Activated B cell treated with CpG ODN at 0.5 μM for 24 hours (primary cell): ENCODE measurements around the gene SORCS1. TPM values are rescaled to one million over a fixed set of nuclear protein-coding genes. Genes with fewer than 3 reads are reported as not detected.

Experiments
- ATAC-seq: fragments of 200-7000 bp; cut with Tn5 transposase; one replicate; pipeline ENCODE4 v1.10.0; 2021; ENCODE audit warnings: low read depth, mild to moderate bottlenecking, moderate library complexity
- CTCF ChIA-PET: fragments of 350-600 bp; sonication (Branson Sonifier 250); formaldehyde crosslinking; loops from one replicate; lab custom pipeline; 2021; ENCODE audit warnings: antibody characterized with exemption; lab: Charles Lee
- POLR2A ChIA-PET: fragments of 350-600 bp; sonication (Branson Sonifier 250); formaldehyde crosslinking; loops from one replicate; lab custom pipeline; 2021; ENCODE audit warnings: antibody characterized with exemption; lab: Charles Lee
- DNase-seq: peaks from one replicate; pipeline ENCODE4 v3.0.0; 2022
- H3K27ac Mint-ChIP-seq: one replicate; pipeline ENCODE4 v1.8.0; 2020; ENCODE audit warnings: mixed read lengths
- H3K27me3 Mint-ChIP-seq: one replicate; pipeline ENCODE4 v1.8.0; 2021; ENCODE audit warnings: mixed read lengths
- H3K36me3 Mint-ChIP-seq: one replicate; pipeline ENCODE4 v1.8.0; 2021; ENCODE audit warnings: low read depth, mixed read lengths
- H3K4me1 Mint-ChIP-seq: one replicate; pipeline ENCODE4 v1.8.0; 2021; ENCODE audit warnings: mixed read lengths
- H3K4me3 Mint-ChIP-seq: one replicate; pipeline ENCODE4 v1.8.0; 2020; ENCODE audit warnings: mild to moderate bottlenecking, mixed read lengths
- H3K9me3 Mint-ChIP-seq: one replicate; pipeline ENCODE4 v1.8.0; 2020; ENCODE audit warnings: mixed read lengths
- CTCF ChIP-seq: fragments of 200-600 bp; IDR thresholded peaks from one replicate; pipeline ENCODE4 v1.8.0; 2022; ENCODE audit warnings: antibody characterized with exemption, mild to moderate bottlenecking
- intact Hi-C: fragments of 100-400 bp; cut with micrococcal nuclease; formaldehyde crosslinking; loops from one replicate; pipeline ENCODE4 v1.15.1; 2024
- total RNA-seq: library from RNA; stranded (reverse); gene quantifications from 2 replicates; pipeline ENCODE4 v1.2.3, GENCODE V29; 2022

Gene SORCS1
- total RNA-seq, 1 donor from 2014 or later, result not detected

- H3K27ac Mint-ChIP-seq, result no peak overlapping the region
- H3K36me3 Mint-ChIP-seq, result no peaks in the 10 kb centered on the region
- DNase-seq, result no peak
- no peak for ATAC-seq
- POLR2A ChIA-PET, result no interaction called here
- H3K9me3 Mint-ChIP-seq, result peaks cover 5% of the 10 kb centered on the region
- TF ChIP-seq CTCF, result no peak
- no peaks in the 10 kb centered on the region for H3K4me1 Mint-ChIP-seq
- intact Hi-C loops, result no loop called here
- CTCF ChIA-PET, result no interaction called here
- no peak overlapping the region for H3K4me3 Mint-ChIP-seq
- no peaks in the 10 kb centered on the region for H3K27me3 Mint-ChIP-seq
Measured at GRCh38 chr10:106679314-106679713, 485.2 kb downstream of the SORCS1 start.

DNA sequence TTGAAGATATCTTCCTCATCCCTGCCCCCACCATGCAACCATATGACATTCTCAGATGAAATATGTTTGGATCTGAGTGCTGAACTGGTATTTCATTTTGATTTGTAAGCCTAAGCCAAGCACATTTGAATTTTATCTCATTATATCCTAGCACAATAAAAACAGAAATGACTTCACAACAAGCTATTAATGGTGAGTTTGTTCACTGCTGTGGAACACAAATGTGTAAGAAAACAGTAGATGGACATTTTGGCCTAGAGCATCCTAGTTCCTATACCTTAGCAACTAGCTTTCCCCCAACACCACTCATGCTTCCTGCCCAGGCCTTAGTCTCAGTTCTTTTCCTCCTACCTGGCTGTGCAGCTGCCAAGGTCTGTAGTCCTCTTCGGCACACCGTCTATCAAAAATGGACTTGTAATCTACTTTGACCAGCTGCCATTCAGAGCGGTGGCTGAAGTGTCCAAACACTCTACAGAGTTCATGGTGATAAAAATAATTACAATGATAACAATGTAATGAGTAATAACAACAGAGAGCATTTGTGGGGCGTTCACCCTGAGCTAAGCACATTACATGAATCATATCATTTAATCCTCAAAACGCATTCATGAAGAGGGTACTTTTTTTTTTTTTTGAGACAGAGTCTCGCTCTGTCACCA, 491.9 kb downstream of the SORCS1 start:
- H3K4me3 Mint-ChIP-seq, result no peak overlapping the region
- TF ChIP-seq CTCF, result no peak

GRCh38 chr10:106661767-106662140, 502.8 kb downstream of the SORCS1 start:
- CTCF ChIA-PET, result no interaction called here
- H3K9me3 Mint-ChIP-seq, result peaks cover 6% of the 10 kb centered on the region
- H3K27me3 Mint-ChIP-seq, result no peaks in the 10 kb centered on the region
- no peak overlapping the region for H3K27ac Mint-ChIP-seq
- POLR2A ChIA-PET, result no interaction called here
- intact Hi-C loops, result no loop called here
- no peaks in the 10 kb centered on the region for H3K36me3 Mint-ChIP-seq
- ATAC-seq (no peak), DNase-seq (no peak)
- no peak for TF ChIP-seq CTCF
- no peak overlapping the region for H3K4me3 Mint-ChIP-seq
- H3K4me1 Mint-ChIP-seq, result no peaks in the 10 kb centered on the region

More for the DNA sequence above, 491.9 kb downstream of the SORCS1 start:
- Mint-ChIP-seq H3K27ac (no peak overlapping the region), H3K9me3 (peaks cover 5% of the 10 kb centered on the region), H3K4me1 (no peaks in the 10 kb centered on the region), H3K36me3 (no peaks in the 10 kb centered on the region), H3K27me3 (no peaks in the 10 kb centered on the region)
- ChIA-PET CTCF (no interaction called here), POLR2A (no interaction called here)
- DNase-seq, result no peak
- ATAC-seq, result no peak
- intact Hi-C loops, result no loop called here

DNA sequence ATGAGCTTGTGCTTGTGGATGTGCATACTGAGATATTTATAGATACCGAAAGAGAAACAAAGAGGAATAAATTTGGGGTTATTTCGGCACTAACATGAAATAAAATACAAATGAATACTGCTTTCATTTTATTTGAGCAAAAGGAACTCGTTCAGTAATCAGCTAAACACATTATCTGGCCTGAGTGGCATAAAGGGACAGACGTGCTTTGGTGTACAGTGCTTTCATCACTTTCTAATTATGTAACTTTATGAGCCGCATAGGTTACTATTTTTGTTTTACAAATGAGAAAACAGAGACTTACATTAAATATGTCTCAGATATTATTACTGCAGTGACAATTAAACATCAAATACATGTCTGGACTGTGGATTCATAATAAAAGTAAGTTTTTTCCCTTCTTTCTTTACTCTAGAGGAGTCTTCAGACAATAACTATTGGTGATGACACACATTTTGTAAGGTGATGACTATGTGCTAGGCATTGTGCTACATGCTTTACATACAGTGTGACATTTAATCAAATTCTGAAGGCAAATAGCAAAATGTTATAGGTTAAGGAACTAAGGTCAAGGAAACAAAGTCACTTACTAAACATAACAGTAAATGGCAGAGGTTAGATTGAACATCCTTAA, 503.3 kb downstream of the SORCS1 start:
- no peak for TF ChIP-seq CTCF
- H3K27me3 Mint-ChIP-seq, result no peaks in the 10 kb centered on the region
- H3K4me3 Mint-ChIP-seq, result no peak overlapping the region
- DNase-seq, result no peak
- no peaks in the 10 kb centered on the region for H3K4me1 Mint-ChIP-seq
- intact Hi-C loops, result no loop called here
- ChIA-PET POLR2A (no interaction called here), CTCF (no interaction called here)
- H3K9me3 Mint-ChIP-seq, result peaks cover 6% of the 10 kb centered on the region
- no peak for ATAC-seq
- no peaks in the 10 kb centered on the region for H3K36me3 Mint-ChIP-seq
- H3K27ac Mint-ChIP-seq, result no peak overlapping the region

GRCh38 chr10:106660550-106660949, 504.0 kb downstream of the SORCS1 start:
- ATAC-seq (no peak), DNase-seq (no peak)
- Mint-ChIP-seq H3K4me3 (no peak overlapping the region), H3K27me3 (no peaks in the 10 kb centered on the region), H3K4me1 (no peaks in the 10 kb centered on the region), H3K36me3 (no peaks in the 10 kb centered on the region), H3K9me3 (peaks cover 6% of the 10 kb centered on the region), H3K27ac (no peak overlapping the region)
- no peak for TF ChIP-seq CTCF
- POLR2A ChIA-PET, result no interaction called here
- CTCF ChIA-PET, result no interaction called here
- intact Hi-C loops, result no loop called here
